ENCODE measurements around the gene LRRC66. TPM values are rescaled to one million over a fixed set of nuclear protein-coding genes. Genes with fewer than 3 reads are reported as not detected.

The LRRC66 gene
- total and polyA plus RNA-seq, 9 of the 15 experiments (the other 6 are each of a cell fraction or from before 2014, with no cell fraction given): not detected

GRCh38 chr4:52005604-52006273 lies 14.4 kb downstream of the LRRC66 start:
- intact Hi-C loops (cut with micrococcal nuclease): no loop called here

More at GRCh38 chr4:52005604-52006273, 14.4 kb downstream of the LRRC66 start:
- H3K9me1 ChIP-seq (ENCODE audit: control insufficient read depth, insufficient read depth, low read length): no peaks in the 10 kb centered on the region
- no peak overlapping the region for H3K27ac ChIP-seq (ENCODE audit: extremely low read depth, low read depth, low read length)
- ATAC-seq (no peak), DNase-seq (ENCODE audit: extremely low read depth in 1 of 4, low spot score in 3 of 4) (no peak), FAIRE-seq (no peak)
- in situ Hi-C loops (cut with MboI): no loop called here
- H3K79me2 ChIP-seq (ENCODE audit: control insufficient read depth, insufficient read depth, low read length): no peaks in the 10 kb centered on the region
- no peak for TF ChIP-seq SIN3B (IDR thresholded peaks at IDR 0.05; ENCODE audit: low read depth)
- no peak for TF ChIP-seq TEAD1 (CRISPR knock-in tag; IDR thresholded peaks at IDR 0.05)
- no peak for TF ChIP-seq CHAMP1 (IDR thresholded peaks at IDR 0.05)
- no peak for TF ChIP-seq RREB1 (CRISPR knock-in tag; IDR thresholded peaks at IDR 0.05)
- no peak for TF ChIP-seq EWSR1 (IDR thresholded peaks at IDR 0.05; ENCODE audit: borderline replicate concordance, low read depth, partially characterized antibody)
- POLR2A ChIA-PET: no interaction called here
- BruUV-seq (replicated peaks): no TSS peak
- H3K4me1 ChIP-seq (replicated peaks in 1 of 2; ENCODE audit: control insufficient read depth in 2 of 2, insufficient read depth in 2 of 2, low read length in 2 of 2): no peaks in the 10 kb centered on the region; a peak in 1 of 5 replicates
- H3K4me3 ChIP-seq: no peak overlapping the region
- no peaks in the 10 kb centered on the region for H3K9me3 ChIP-seq (replicated peaks; ENCODE audit: control insufficient read depth, insufficient read depth, low read depth, low read length)
- no peaks in the 10 kb centered on the region for H4K20me1 ChIP-seq (replicated peaks; ENCODE audit: control insufficient read depth, insufficient read depth, low read length)
- 0% methylated on average over 1 of the region's 2 CpGs for WGBS (ENCODE audit: insufficient coverage, low coverage, missing lambda C conversion rate)
- H3K36me3 ChIP-seq (ENCODE audit: control insufficient read depth, insufficient read depth, low read length): no peaks in the 10 kb centered on the region
- H3K4me2 ChIP-seq (ENCODE audit: insufficient read depth, low read length): no peak overlapping the region
- no peak overlapping the region for H3K9ac ChIP-seq (ENCODE audit: insufficient read depth in 1 of 2, low read depth in 2 of 2, low read length in 2 of 2)
- no peaks in the 10 kb centered on the region; a peak in 1 of 5 replicates for H3K27me3 ChIP-seq (ENCODE audit: control insufficient read depth in 2 of 2, insufficient read depth in 2 of 2, low read length in 2 of 2)
- CTCF ChIA-PET (ENCODE audit: low intra/inter-chr PET ratio): no interaction called here
- no peak overlapping the region for H2AFZ ChIP-seq (ENCODE audit: low read depth, low read length)
